HG02642 (cell line): ENCODE data around the gene CDK17.
A peak's percentile ranks its signal among the peaks of the same experiment; 100 is the strongest.
"Not testable (repeated sequence)": the region's sequence is repeated elsewhere in the genome, so short reads cannot be mapped to it uniquely, and the experiment has no call there.

Source experiments
- ATAC-seq: cut with Tn5 transposase; IDR thresholded peaks from one replicate; pipeline ENCODE4 v1.9.1; 2021; ENCODE audit warnings: mild to moderate bottlenecking; ENCODE audit not compliant: unreplicated experiment, poor library complexity

Gene CDK17

DNA sequence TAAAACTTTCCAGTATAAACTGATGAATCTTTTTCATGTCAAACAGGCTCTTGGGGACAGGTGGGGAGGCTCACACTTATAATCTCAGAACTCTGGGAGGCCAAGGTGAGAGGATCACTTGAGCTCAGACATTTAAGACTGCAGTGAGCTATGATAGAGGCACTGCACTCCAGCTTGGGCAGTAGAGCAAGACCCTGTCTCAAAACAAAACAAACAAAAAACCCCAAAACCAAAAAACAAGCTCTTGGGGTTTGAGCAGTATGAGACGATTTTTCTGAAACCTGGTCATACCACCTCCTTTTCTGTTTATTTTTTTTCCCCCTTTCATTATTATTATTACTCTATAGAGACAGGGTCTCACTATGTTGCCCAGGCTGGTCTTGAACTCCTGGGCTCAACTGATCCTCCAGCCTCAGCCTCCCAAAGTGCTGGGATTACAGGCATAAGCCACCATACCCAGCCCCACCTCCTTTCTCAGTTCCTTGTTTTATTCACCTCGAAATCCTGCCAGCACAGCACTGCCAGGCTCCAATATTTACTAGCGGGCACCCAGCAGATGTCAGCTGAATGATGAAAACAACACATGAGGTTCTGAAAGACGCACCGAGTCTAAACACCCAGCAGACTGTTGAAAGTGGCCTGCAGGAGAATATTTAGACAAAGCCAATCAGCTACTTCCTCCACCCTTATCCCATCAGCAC, 19.5 kb upstream of the CDK17 start:
- ATAC-seq, result peak; percentile 77

DNA sequence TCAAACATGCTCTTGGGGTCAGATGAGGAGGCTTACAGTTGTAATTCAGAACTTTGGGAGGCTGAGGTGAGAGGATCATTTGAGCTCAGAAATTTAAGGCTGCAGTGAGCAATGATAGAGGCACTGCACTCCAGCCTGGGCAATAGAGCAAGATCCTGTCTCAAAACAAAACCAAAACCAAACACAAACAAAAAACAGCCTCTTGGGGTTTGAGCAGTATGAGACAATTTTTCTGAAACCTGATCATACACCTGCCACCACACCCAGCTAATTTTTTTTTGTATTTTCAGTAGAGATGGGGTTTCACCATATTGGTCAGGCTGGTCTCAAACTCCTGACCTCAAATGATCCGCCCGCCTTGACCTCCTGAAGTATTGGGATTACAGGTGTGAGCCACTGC, 17.4 kb upstream of the CDK17 start:
- ATAC-seq, result not testable (repeated sequence)

GRCh38 chr12:96416033-96416799, 16.0 kb upstream of the CDK17 start:
- no peak for ATAC-seq

GRCh38 chr12:96414637-96415036, 14.4 kb upstream of the CDK17 start:
- no peak for ATAC-seq

DNA sequence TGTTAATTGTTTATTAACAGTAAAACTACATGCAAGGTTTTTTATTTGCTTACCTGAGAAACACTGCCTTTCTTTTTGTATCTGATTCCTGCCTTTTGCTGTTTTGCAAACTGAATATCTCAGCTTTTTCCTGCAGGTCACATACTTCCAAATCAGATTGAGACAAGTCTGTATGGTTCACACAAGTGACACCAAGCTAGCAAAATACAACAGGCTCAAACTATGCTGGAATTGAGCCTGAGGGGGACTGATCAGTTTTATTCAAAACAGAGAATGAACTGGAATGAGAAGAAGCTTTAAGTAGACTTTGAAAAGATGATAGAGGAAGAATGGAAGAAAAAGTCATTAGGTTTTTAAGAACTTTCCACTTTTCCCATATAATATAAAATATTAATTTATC, 12.2 kb upstream of the CDK17 start:
- no peak for ATAC-seq

- no peak for ATAC-seq
Measured at GRCh38 chr12:96409731-96410130, 9.5 kb upstream of the CDK17 start.

DNA sequence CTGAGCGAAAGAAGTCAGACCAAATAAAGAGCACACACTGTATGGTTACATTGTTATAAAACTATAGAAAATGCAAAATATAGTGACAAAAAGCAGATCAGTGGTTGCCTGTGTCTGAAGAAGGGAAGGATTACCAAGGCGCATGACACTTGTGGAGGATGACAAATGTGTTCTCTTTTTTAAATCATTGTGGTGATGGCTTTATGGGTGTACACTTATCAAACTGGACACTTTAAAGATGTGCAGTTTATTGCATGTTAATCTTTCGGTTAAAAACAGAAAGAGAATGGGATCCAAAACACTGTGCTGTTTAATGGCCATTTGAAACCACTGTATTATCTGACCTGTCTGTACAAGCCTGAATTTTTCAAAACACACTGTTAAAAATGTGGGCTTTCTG, 8.8 kb upstream of the CDK17 start:
- ATAC-seq, result no peak

DNA sequence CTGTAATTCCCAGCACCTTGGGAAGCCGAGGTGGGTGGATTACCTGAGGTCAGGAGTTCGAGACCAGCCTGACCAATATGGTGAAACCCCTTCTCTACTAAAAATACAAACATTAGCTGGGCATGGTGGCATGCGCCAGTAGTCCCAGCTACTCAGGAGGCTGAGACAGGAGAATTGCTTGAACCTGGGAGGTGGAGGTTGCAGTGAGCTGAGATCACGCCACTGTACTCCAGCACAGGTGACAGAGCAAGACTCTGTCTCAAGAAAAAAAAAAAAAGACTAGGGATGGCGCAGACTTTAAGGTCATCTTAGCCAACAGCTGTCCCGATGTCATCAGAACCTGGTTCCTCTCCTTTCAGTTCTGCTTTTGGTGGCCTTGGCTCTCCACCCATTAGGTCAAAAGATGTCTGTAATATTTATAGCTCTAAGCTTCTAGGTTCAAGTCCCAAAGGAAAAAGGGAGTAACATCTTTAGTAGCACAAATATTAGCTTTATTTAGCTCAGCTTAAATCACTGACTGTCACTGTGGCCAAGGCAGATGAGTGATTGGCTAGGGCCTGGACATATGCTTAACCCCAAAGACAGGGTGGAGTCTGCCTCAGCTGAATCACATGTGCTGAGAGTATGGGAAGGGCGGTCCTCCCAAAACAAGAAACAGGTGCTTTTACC, 7.3 kb upstream of the CDK17 start:
- ATAC-seq, result peak; percentile 96

DNA sequence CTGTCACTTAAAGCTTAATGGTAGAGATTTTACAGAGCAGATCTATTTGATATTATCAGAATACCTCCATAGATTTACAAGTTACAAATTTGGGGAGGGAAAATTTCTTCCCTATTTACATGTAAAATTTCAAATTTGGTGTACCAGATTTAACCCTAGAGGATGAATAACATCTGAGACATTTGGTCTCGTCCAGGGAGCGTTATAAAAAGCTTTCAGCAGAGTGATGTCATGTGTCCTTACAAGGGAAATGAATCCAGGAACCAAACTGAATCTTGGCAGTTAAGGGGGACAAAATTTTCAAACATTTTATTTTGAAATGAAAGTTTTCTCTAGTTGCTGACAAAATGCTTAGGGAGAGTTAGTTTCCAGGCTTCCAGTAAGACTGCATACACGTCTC, 4.5 kb upstream of the CDK17 start:
- ATAC-seq, result no peak

- ATAC-seq, result no peak
Measured at GRCh38 chr12:96403870-96404269, 3.6 kb upstream of the CDK17 start.

GRCh38 chr12:96402522-96402921, 2.3 kb upstream of the CDK17 start:
- not testable (repeated sequence) for ATAC-seq

DNA sequence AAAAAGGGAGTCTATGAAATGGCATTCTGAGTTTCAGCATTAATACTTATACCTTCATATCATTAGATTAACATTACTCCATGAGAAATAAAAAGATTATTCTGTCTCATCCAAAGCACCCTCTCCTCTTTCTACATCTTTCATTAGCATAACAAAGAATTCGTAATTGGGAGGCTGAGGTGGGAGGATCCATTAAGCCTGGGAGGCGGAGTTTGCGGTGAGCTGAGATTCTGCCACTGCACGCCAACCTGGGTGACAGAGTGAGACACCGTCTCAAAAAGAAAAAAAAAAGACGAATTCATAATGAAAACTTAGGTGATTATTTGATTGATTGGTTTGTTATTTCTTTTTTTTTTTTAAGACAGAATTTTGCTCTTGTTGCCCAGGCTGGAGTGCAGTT, 1.8 kb upstream of the CDK17 start:
- no peak for ATAC-seq

GRCh38 chr12:96401076-96401871, 1.0 kb upstream of the CDK17 start:
- peak; percentile 18 for ATAC-seq

- ATAC-seq, result peak; percentile 2
Measured at GRCh38 chr12:96400631-96401075, 414 bp upstream of the CDK17 start.

GRCh38 chr12:96399120-96399918, 920 bp downstream of the CDK17 start:
- peak; percentile 44 for ATAC-seq

- ATAC-seq, result no peak
Measured at GRCh38 chr12:96398424-96399119, 1.7 kb downstream of the CDK17 start.

GRCh38 chr12:96397756-96398423, 2.3 kb downstream of the CDK17 start:
- no peak for ATAC-seq

GRCh38 chr12:96396914-96397313, 3.3 kb downstream of the CDK17 start:
- no peak for ATAC-seq

- no peak for ATAC-seq
Measured at GRCh38 chr12:96396209-96396608, 4.0 kb downstream of the CDK17 start.
